H1 (cell line): ENCODE measurements around the gene EFCAB6.

Source experiments
- FOSL1 ChIP-seq: IDR thresholded peaks from 2 replicates; pipeline ENCODE4 v1.6.1; 2011; ENCODE audit warnings: mild to moderate bottlenecking, low read depth, low read length, moderate library complexity; ENCODE audit not compliant: insufficient read depth
- KDM1A ChIP-seq: fragments of 200-600, 300-600 bp; sonication (generic); IDR thresholded peaks from 2 replicates; pipeline ENCODE4 v1.7.1; 2016; ENCODE audit warnings: mild to moderate bottlenecking, low read length, borderline replicate concordance
- MAFK ChIP-seq: IDR thresholded peaks from 2 replicates; pipeline ENCODE4 v1.6.1; 2012; ENCODE audit warnings: low read depth, mild to moderate bottlenecking, improper control_type of control experiment, low read length
- POLR2AphosphoS5 ChIP-seq: IDR thresholded peaks from 2 replicates; pipeline ENCODE4 v1.6.1; 2011; ENCODE audit warnings: low read depth, low read length
- POU5F1 ChIP-seq: IDR thresholded peaks from 2 replicates; pipeline ENCODE4 v1.6.1; 2011; ENCODE audit warnings: low read depth, mild to moderate bottlenecking, low read length, moderate library complexity
- SP2 ChIP-seq: IDR thresholded peaks from 2 replicates; pipeline ENCODE4 v1.6.1; 2012; ENCODE audit warnings: mild to moderate bottlenecking, low read length, inconsistent platforms
- TAF1 ChIP-seq: IDR thresholded peaks from 2 replicates; pipeline ENCODE4 v1.6.1; 2011; ENCODE audit warnings: mild to moderate bottlenecking, low read depth, low read length
- TF ChIP-seq, protein P1 (sequence below), 3 experiments: IDR thresholded peaks; 1 replicate in 2 of 3; 2 replicates in 1 of 3; pipeline versions ENCODE4 v1.5.1 to v1.6.1; 2011; ENCODE audit warnings: low read length in 3 of 3, mild to moderate bottlenecking in 3 of 3, inconsistent platforms in 2 of 3, low read depth in 1 of 3, moderate library complexity in 1 of 3; ENCODE audit not compliant: insufficient read depth in 1 of 3; ENCODE audit errors: control extremely low read depth in 1 of 3
- TF ChIP-seq, protein P2 (sequence below): IDR thresholded peaks from 2 replicates; pipeline ENCODE4 v1.6.1; 2011; ENCODE audit warnings: low read depth, mild to moderate bottlenecking, low read length; ENCODE audit not compliant: insufficient read depth

DNA sequence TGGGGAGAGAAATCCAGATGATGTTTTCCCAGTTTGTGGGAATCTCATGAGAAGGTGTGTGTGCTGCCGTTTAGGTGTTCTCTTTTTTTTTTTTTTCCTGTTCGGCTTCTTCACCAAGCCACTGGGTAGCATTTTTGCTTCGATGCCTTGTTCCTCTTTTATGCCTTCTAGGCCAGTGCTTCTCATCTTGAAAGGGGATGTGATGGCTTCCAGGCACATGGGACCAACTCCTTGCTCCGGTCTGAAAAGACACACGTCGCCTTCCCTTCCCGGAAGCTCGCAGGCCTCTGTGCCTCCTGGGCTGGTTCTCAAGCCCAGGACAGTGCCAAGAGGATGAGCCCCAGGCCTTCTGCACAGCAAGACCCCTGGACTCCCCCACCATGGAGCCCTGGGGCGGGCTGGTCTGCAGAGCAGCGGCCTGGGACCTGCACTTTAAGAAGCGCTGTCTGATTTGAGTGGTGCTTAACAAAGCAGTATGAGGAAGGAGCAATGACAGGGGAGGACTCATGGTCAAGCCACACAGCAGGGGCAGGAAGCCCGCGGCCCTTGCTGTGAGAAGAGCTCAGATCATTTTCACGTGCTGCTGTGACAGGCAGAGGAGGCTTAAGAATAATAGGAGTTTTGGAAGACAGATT is 241.5 kb downstream of the EFCAB6 start:
- no peak for TF ChIP-seq KDM1A
- TF ChIP-seq, protein P1, sequence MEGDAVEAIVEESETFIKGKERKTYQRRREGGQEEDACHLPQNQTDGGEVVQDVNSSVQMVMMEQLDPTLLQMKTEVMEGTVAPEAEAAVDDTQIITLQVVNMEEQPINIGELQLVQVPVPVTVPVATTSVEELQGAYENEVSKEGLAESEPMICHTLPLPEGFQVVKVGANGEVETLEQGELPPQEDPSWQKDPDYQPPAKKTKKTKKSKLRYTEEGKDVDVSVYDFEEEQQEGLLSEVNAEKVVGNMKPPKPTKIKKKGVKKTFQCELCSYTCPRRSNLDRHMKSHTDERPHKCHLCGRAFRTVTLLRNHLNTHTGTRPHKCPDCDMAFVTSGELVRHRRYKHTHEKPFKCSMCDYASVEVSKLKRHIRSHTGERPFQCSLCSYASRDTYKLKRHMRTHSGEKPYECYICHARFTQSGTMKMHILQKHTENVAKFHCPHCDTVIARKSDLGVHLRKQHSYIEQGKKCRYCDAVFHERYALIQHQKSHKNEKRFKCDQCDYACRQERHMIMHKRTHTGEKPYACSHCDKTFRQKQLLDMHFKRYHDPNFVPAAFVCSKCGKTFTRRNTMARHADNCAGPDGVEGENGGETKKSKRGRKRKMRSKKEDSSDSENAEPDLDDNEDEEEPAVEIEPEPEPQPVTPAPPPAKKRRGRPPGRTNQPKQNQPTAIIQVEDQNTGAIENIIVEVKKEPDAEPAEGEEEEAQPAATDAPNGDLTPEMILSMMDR (IDR thresholded peaks at IDR 0.05; ENCODE audit: control extremely low read depth in 1 of 3, insufficient read depth in 1 of 3, low read depth in 1 of 3, low read length in 3 of 3) = no peak
- TF ChIP-seq, protein P2, sequence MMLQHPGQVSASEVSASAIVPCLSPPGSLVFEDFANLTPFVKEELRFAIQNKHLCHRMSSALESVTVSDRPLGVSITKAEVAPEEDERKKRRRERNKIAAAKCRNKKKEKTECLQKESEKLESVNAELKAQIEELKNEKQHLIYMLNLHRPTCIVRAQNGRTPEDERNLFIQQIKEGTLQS = no peak
- TF ChIP-seq SP2 = no peak
- TF ChIP-seq TAF1 = no peak
- no peak for TF ChIP-seq MAFK
- no peak for TF ChIP-seq POLR2AphosphoS5
- TF ChIP-seq POU5F1 = no peak
- no peak for TF ChIP-seq FOSL1
